A549 (cell line): ENCODE measurements around the gene TLR1. TPM values are rescaled to one million over a fixed set of nuclear protein-coding genes. Genes with fewer than 3 reads are reported as not detected.

Experiments used
- ATAC-seq, 2 experiments: fragments of 200-7000 bp in 1 of 2; fragments of >200 bp in 1 of 2; cut with Nextera tagmentation in 1 of 2; cut with Tn5 transposase in 1 of 2; 3 replicates each; pipeline versions ENCODE4 v1.8.0 to v1.9.1; 2018 to 2020; ENCODE audit warnings: mild to moderate bottlenecking in 1 of 2, moderate library complexity in 1 of 2
- CTCF ChIA-PET: fragments of 300-600 bp; sonication (Branson Sonifier 250); formaldehyde crosslinking; extraction: SDS; loops from one replicate; lab custom pipeline; 2021; ENCODE audit warnings: antibody characterized with exemption, inconsistent platforms; lab: Yijun Ruan, JAX
- POLR2A ChIA-PET: fragments of 350-600 bp; formaldehyde crosslinking; extraction: SDS; loops from one replicate; lab custom pipeline; 2021; ENCODE audit warnings: antibody characterized with exemption, inconsistent platforms; lab: Yijun Ruan, JAX
- DNase-seq, 2 experiments: peaks; one replicate each; pipeline versions ENCODE4 v3.0.0 to v3.0.0-alpha.2; 2011 to 2016; ENCODE audit warnings: low read depth in 1 of 2, low spot score in 1 of 2
- FAIRE-seq: peaks from 2 replicates; lab custom pipeline; 2011; peaks lifted over from hg19 to GRCh38; lab: Jason Lieb, UNC
- H3K27ac ChIP-seq, 2 experiments: fragments of >200 bp; sonication (Bioruptor Twin); formaldehyde crosslinking; 3 replicates each; pipeline ENCODE4 v1.5.1; 2016 to 2017
- H3K4me1 ChIP-seq: fragments of >200 bp; sonication (Bioruptor Twin); formaldehyde crosslinking; 3 replicates; pipeline ENCODE4 v1.6.1; 2016
- H3K4me2 ChIP-seq: fragments of >200 bp; sonication (Bioruptor Twin); formaldehyde crosslinking; 3 replicates; pipeline ENCODE4 v1.6.1; 2016
- H3K4me3 ChIP-seq: fragments of >200 bp; sonication (Bioruptor Twin); formaldehyde crosslinking; 3 replicates; pipeline ENCODE4 v1.5.1; 2016
- H3K9me3 ChIP-seq: fragments of >200 bp; sonication (Bioruptor Twin); formaldehyde crosslinking; 3 replicates; pipeline ENCODE4 v1.6.1; 2016
- CHD4 ChIP-seq: fragments of 200-600 bp; sonication (generic); IDR thresholded peaks from 2 replicates; pipeline ENCODE4 v1.6.1; 2016; ENCODE audit warnings: antibody characterized with exemption, mild to moderate bottlenecking, borderline replicate concordance
- E2F6 ChIP-seq: IDR thresholded peaks from 2 replicates; pipeline ENCODE4 v1.6.1; 2012; ENCODE audit warnings: low read depth, borderline replicate concordance
- EHMT2 ChIP-seq: fragments of 200-600 bp; sonication (generic); IDR thresholded peaks from 2 replicates; pipeline ENCODE4 v1.6.1; 2016; ENCODE audit warnings: antibody characterized with exemption, low read depth, mild to moderate bottlenecking, moderate library complexity
- EP300 ChIP-seq, 2 experiments: fragments of >200 bp; sonication (Bioruptor Twin); formaldehyde crosslinking; IDR thresholded peaks; 2 replicates in 1 of 2; 3 replicates in 1 of 2; pipeline ENCODE4 v1.6.1; 2016 to 2017
- FOSB ChIP-seq: fragments of 250-450 bp; sonication (Bioruptor Pico); IDR thresholded peaks from 2 replicates; pipeline ENCODE4 v1.5.0; 2020; ENCODE audit warnings: mild to moderate bottlenecking, moderate library complexity
- HDAC2 ChIP-seq: fragments of 200-600 bp; sonication (generic); IDR thresholded peaks from 2 replicates; pipeline ENCODE4 v1.6.1; 2016
- HEYL ChIP-seq: fragments of 250-450 bp; sonication (Bioruptor Pico); IDR thresholded peaks from 2 replicates; pipeline ENCODE4 v1.8.0; 2021; ENCODE audit warnings: mild to moderate bottlenecking, moderate library complexity
- HOXB13 ChIP-seq: fragments of 250-450 bp; sonication (Bioruptor Pico); IDR thresholded peaks from 2 replicates; pipeline ENCODE4 v1.5.0; 2020; ENCODE audit warnings: low read depth, mild to moderate bottlenecking, moderate library complexity
- KDM5A ChIP-seq: fragments of 200-600 bp; sonication (generic); IDR thresholded peaks from 2 replicates; pipeline ENCODE4 v1.6.1; 2016; ENCODE audit warnings: antibody characterized with exemption, mild to moderate bottlenecking
- MAX ChIP-seq: IDR thresholded peaks from 2 replicates; pipeline ENCODE4 v1.6.1; 2012
- MYC ChIP-seq: IDR thresholded peaks from 2 replicates; pipeline ENCODE4 v1.6.1; 2012; ENCODE audit warnings: mild to moderate bottlenecking, inconsistent platforms, low read length, improper control_type of control experiment, borderline replicate concordance
- RCOR1 ChIP-seq: fragments of 150-350 bp; IDR thresholded peaks from 2 replicates; pipeline ENCODE4 v1.6.1; 2014; ENCODE audit warnings: antibody characterized with exemption, low read length, low read depth
- REST ChIP-seq: fragments of 200-600 bp; sonication (generic); IDR thresholded peaks from 2 replicates; pipeline ENCODE4 v1.6.1; 2016; ENCODE audit warnings: antibody characterized with exemption, mild to moderate bottlenecking, moderate library complexity
- RFX5 ChIP-seq: fragments of 450-650 bp; IDR thresholded peaks from 2 replicates; pipeline ENCODE4 v1.7.1; 2014; ENCODE audit warnings: antibody characterized with exemption, mild to moderate bottlenecking, moderate library complexity
- RNF2 ChIP-seq: fragments of 200-600 bp; sonication (generic); IDR thresholded peaks from 2 replicates; pipeline ENCODE4 v1.6.1; 2016; ENCODE audit warnings: low read depth, mild to moderate bottlenecking, antibody characterized with exemption, moderate library complexity, borderline replicate concordance
- ZNF302 ChIP-seq: fragments of 250-450 bp; sonication (Bioruptor Pico); IDR thresholded peaks from 2 replicates; pipeline ENCODE4 v1.9.0; 2021; ENCODE audit warnings: inconsistent platforms, mild to moderate bottlenecking, moderate library complexity
- WGBS: methylation state at CpG from one replicate; pipeline ENCODE4 v1.1.6; 2017; ENCODE audit errors: missing lambda C conversion rate; 5-methylcytosine and 5-hydroxymethylcytosine counted together
- polyA plus RNA-seq, 4 experiments: library from polyadenylated mRNA; depleted of rRNA in 3 of 4; stranded (reverse); fragments of >200 nt; fragmentation: RNase III in 1 of 4; extraction: RNeasy Plus Mini Kit Qiagen cat#74134 plus additional on column Dnase treatment in 1 of 4; gene quantifications; 2 replicates in 3 of 4; 3 replicates in 1 of 4; pipeline ENCODE4 v1.2.3, GENCODE V29; 2011 to 2017

TLR1 gene
- polyA plus RNA-seq, 2 of the 4 experiments (the other 2 are of a cell fraction), result 0.83 to 2.6 TPM

GRCh38 chr4:38831653-38832052 lies 27.1 kb upstream of the TLR1 start:
- no peak for ATAC-seq
- Histone ChIP-seq H3K4me2 (no peak overlapping the region), H3K4me1 (no peaks in the 10 kb centered on the region), H3K4me3 (no peak overlapping the region), H3K9me3 (0 out of 3 replicates have a peak, but pooled peaks cover under 1% of the 10 kb centered on the region), H3K27ac (no peak overlapping the region)
- TF ChIP-seq KDM5A, result no peak
- TF ChIP-seq HOXB13 (CRISPR knock-in tag), result no peak
- no peak for TF ChIP-seq RFX5
- no peak for TF ChIP-seq FOSB (CRISPR knock-in tag)
- DNase-seq, result no peak
- FAIRE-seq, result no peak
- ChIA-PET POLR2A (no interaction called here), CTCF (interaction anchor here (1.2 to 2.0 kb wide), 2 partner anchors 29 to 72 kb away, joined by 3 to 5 read pairs; no protein-coding TSS in a partner anchor)

GRCh38 chr4:38829237-38829636 lies 24.6 kb upstream of the TLR1 start:
- no peak for DNase-seq
- WGBS, result 96% methylated on average over 5 of the region's 5 CpGs
- no peak overlapping the region for H3K4me3 ChIP-seq
- ATAC-seq, result no peak
- no peak for FAIRE-seq
- no peaks in the 10 kb centered on the region for H3K4me1 ChIP-seq
- no peaks in the 10 kb centered on the region for H3K9me3 ChIP-seq
- POLR2A ChIA-PET, result no interaction called here
- TF ChIP-seq RCOR1, result no peak
- TF ChIP-seq, all 56 proteins: peak for 0
- no peak overlapping the region for H3K4me2 ChIP-seq
- CTCF ChIA-PET, result interaction anchor here (0.9 to 1.4 kb wide), 4 partner anchors 25 to 70 kb away, joined by 3 to 4 read pairs (median 4); partner anchors contain the start of genes TLR1 and TLR10
- H3K27ac ChIP-seq, result no peak overlapping the region

- no peak for TF ChIP-seq EHMT2
- POLR2A ChIA-PET, result no interaction called here
- H3K4me2 ChIP-seq, result no peak overlapping the region
- no peak overlapping the region for H3K27ac ChIP-seq
- no peaks in the 10 kb centered on the region; the same call in 2 of the 3 replicates for H3K9me3 ChIP-seq
- ATAC-seq (no peak), FAIRE-seq (no peak), DNase-seq (no peak)
- H3K4me3 ChIP-seq, result no peak overlapping the region
- CTCF ChIA-PET, result interaction anchor here (1.2 to 1.5 kb wide), 3 partner anchors 18 to 64 kb away, joined by 3 to 4 read pairs (median 3); partner anchors contain the start of gene TLR10
- 98% methylated on average over 10 of the region's 27 CpGs for WGBS
- H3K4me1 ChIP-seq, result no peaks in the 10 kb centered on the region
These were observed 19.2 kb upstream of the TLR1 start for GRCh38 chr4:38823766-38824165.

- no peak for TF ChIP-seq REST
- no peak for TF ChIP-seq MAX
- TF ChIP-seq MYC, result no peak
- TF ChIP-seq E2F6, result no peak
- TF ChIP-seq ZNF302, result no peak
- no peak for TF ChIP-seq EP300 (IDR thresholded peaks at IDR 0.05)
- no peak for TF ChIP-seq HDAC2
- no peak for TF ChIP-seq CHD4
- no peak for TF ChIP-seq HEYL (CRISPR knock-in tag)
- no peak for TF ChIP-seq RNF2
- no peak for TF ChIP-seq RCOR1
- CTCF ChIA-PET, result interaction anchor here (1.4 to 1.7 kb wide), 2 partner anchors 12 to 38 kb away, joined by 3 to 4 read pairs; no protein-coding TSS in a partner anchor
- 84% methylated on average over 5 of the region's 5 CpGs for WGBS
- ATAC-seq (no peak), FAIRE-seq (no peak), DNase-seq (no peak)
- no peak overlapping the region for H3K27ac ChIP-seq
- no peak overlapping the region for H3K4me3 ChIP-seq
- no peak overlapping the region for H3K4me2 ChIP-seq
- H3K9me3 ChIP-seq, result no peaks in the 10 kb centered on the region; the same call in 2 of the 3 replicates
- POLR2A ChIA-PET, result no interaction called here
- no peaks in the 10 kb centered on the region for H3K4me1 ChIP-seq
These were observed 18.2 kb upstream of the TLR1 start for GRCh38 chr4:38822748-38823303.
